Measurements from ENCODE around the gene SNAPC2.
A peak's percentile ranks its signal among the peaks of the same experiment; 100 is the strongest.
"Not testable (repeated sequence)": the region's sequence is repeated elsewhere in the genome, so short reads cannot be mapped to it uniquely, and the experiment has no call there.

Gene SNAPC2

GRCh38 chr19:7916103-7916954, 3.8 kb upstream of the SNAPC2 start:
- H3K36me3 ChIP-seq: peaks cover 22% of the 10 kb centered on the region
- H3K9me3 ChIP-seq: no peaks in the 10 kb centered on the region
- TF ChIP-seq CTCF (IDR thresholded peaks at IDR 0.05): peak; percentile 15
- H3K27me3 ChIP-seq: peaks cover 65% of the 10 kb centered on the region
- peaks cover 30 to 45% of the 10 kb centered on the region in 2 experiments for H3K4me1 ChIP-seq (ENCODE audit: control insufficient read depth in 1 of 2, insufficient read depth in 1 of 2, low read depth in 1 of 2, low read length in 1 of 2)
- H3K27ac ChIP-seq: no peak overlapping the region
- H3K4me3 ChIP-seq (ENCODE audit: low read depth in 1 of 2, low read length in 1 of 2): peak overlapping the region in 1 of 2 experiments; percentile 42

- no peak overlapping the region for H3K27ac ChIP-seq
- H3K9me3 ChIP-seq: no peaks in the 10 kb centered on the region
- peak overlapping the region in 1 of 2 experiments; percentile 42 for H3K4me3 ChIP-seq (ENCODE audit: low read depth in 1 of 2, low read length in 1 of 2)
- no peak for TF ChIP-seq CTCF (IDR thresholded peaks at IDR 0.05)
- H3K27me3 ChIP-seq: peaks cover 65% of the 10 kb centered on the region
- H3K36me3 ChIP-seq: peaks cover 16% of the 10 kb centered on the region
- peaks cover 36 to 51% of the 10 kb centered on the region in 2 experiments for H3K4me1 ChIP-seq (ENCODE audit: control insufficient read depth in 1 of 2, insufficient read depth in 1 of 2, low read depth in 1 of 2, low read length in 1 of 2)
Observed at GRCh38 chr19:7916955-7917266, 3.2 kb upstream of the SNAPC2 start.

GRCh38 chr19:7917267-7918061, 2.7 kb upstream of the SNAPC2 start:
- Histone ChIP-seq H3K9me3 (no peaks in the 10 kb centered on the region), H3K27me3 (peaks cover 65% of the 10 kb centered on the region), H3K4me1 (ENCODE audit: control insufficient read depth in 1 of 2, insufficient read depth in 1 of 2, low read depth in 1 of 2, low read length in 1 of 2) (peaks cover 37 to 55% of the 10 kb centered on the region in 2 experiments), H3K27ac (no peak overlapping the region), H3K36me3 (peaks cover 10% of the 10 kb centered on the region), H3K4me3 (ENCODE audit: low read depth in 1 of 2, low read length in 1 of 2) (peak overlapping the region in 1 of 2 experiments; percentile 42)
- TF ChIP-seq CTCF (IDR thresholded peaks at IDR 0.05): no peak

GRCh38 chr19:7918062-7918614, 2.0 kb upstream of the SNAPC2 start:
- not testable (repeated sequence) for H3K9me3 ChIP-seq, H3K36me3 ChIP-seq, H3K27ac ChIP-seq
- Histone ChIP-seq H3K4me1 (ENCODE audit: control insufficient read depth in 1 of 2, insufficient read depth in 1 of 2, low read depth in 1 of 2, low read length in 1 of 2) (peaks cover 37 to 55% of the 10 kb centered on the region in 2 experiments), H3K4me3 (ENCODE audit: low read depth in 1 of 2, low read length in 1 of 2) (peak overlapping the region in 1 of 2 experiments; percentile 42), H3K27me3 (peaks cover 65% of the 10 kb centered on the region)

- H3K27ac ChIP-seq: no peak overlapping the region
- peak overlapping the region in 1 of 2 experiments; percentile 100 for H3K4me3 ChIP-seq (ENCODE audit: low read depth in 1 of 2, low read length in 1 of 2)
- peaks cover 37 to 55% of the 10 kb centered on the region in 2 experiments for H3K4me1 ChIP-seq (ENCODE audit: control insufficient read depth in 1 of 2, insufficient read depth in 1 of 2, low read depth in 1 of 2, low read length in 1 of 2)
- no peak for TF ChIP-seq CTCF (IDR thresholded peaks at IDR 0.05)
- peaks cover 66% of the 10 kb centered on the region for H3K27me3 ChIP-seq
- H3K36me3 ChIP-seq: no peaks in the 10 kb centered on the region
- H3K9me3 ChIP-seq: no peaks in the 10 kb centered on the region
Observed at GRCh38 chr19:7918615-7919421, 1.3 kb upstream of the SNAPC2 start.
